ENCODE data around the gene SBNO2. TPM values are rescaled to one million over a fixed set of nuclear protein-coding genes. Genes with fewer than 3 reads are reported as not detected.
A peak's percentile ranks its signal among the peaks of the same experiment; 100 is the strongest.

Gene SBNO2
- total and polyA plus RNA-seq, 4 donors = 2.2 to 25.0 (median 15.0) TPM

GRCh38 chr19:1134431-1134830 is 39.6 kb downstream of the SBNO2 start:
- peak overlapping the region; percentile 83 to 91 for H3K27ac ChIP-seq (ENCODE audit: low read depth in 1 of 2, low read length in 2 of 2)
- peaks cover 4 to 7% (median 5%) of the 10 kb centered on the region in 4 donors for H3K36me3 ChIP-seq (ENCODE audit: control insufficient read depth in 4 of 4, insufficient read depth in 3 of 4, low read depth in 1 of 4, low read length in 3 of 4)
- no peak overlapping the region for H3K9ac ChIP-seq (ENCODE audit: low read depth in 1 of 2, low read length in 2 of 2)
- DNase-seq (ENCODE audit: low spot score) = no peak
- H3K4me3 ChIP-seq (ENCODE audit: low read depth in 1 of 3, low read length in 3 of 3) = no peak overlapping the region
- H3K4me1 ChIP-seq (ENCODE audit: control insufficient read depth in 4 of 4, insufficient read depth in 4 of 4, low read length in 3 of 4) = peaks cover 0 to 4% (median 0%) of the 10 kb centered on the region in 4 donors
- WGBS = 93% methylated on average over 11 of the region's 11 CpGs
- H3K9me3 ChIP-seq (ENCODE audit: control insufficient read depth in 4 of 4, low read length in 3 of 4) = no peaks in the 10 kb centered on the region
- TF ChIP-seq REST (IDR thresholded peaks at IDR 0.05) (no peak), NR2F2 (IDR thresholded peaks at IDR 0.05) (peak; percentile 53)
- no peaks in the 10 kb centered on the region for H3K27me3 ChIP-seq (ENCODE audit: control insufficient read depth in 4 of 4, insufficient read depth in 4 of 4, low read length in 3 of 4)

- Histone ChIP-seq H3K9me3 (ENCODE audit: control insufficient read depth in 4 of 4, low read length in 3 of 4) (no peaks in the 10 kb centered on the region), H3K9ac (ENCODE audit: low read depth in 1 of 2, low read length in 2 of 2) (no peak overlapping the region), H3K27me3 (ENCODE audit: control insufficient read depth in 4 of 4, insufficient read depth in 4 of 4, low read length in 3 of 4) (no peaks in the 10 kb centered on the region), H3K27ac (ENCODE audit: low read depth in 1 of 2, low read length in 2 of 2) (peak overlapping the region; percentile 83 to 91), H3K4me3 (ENCODE audit: low read depth in 1 of 3, low read length in 3 of 3) (no peak overlapping the region), H3K36me3 (ENCODE audit: control insufficient read depth in 4 of 4, insufficient read depth in 3 of 4, low read depth in 1 of 4, low read length in 3 of 4) (peaks cover 0 to 7% (median 3%) of the 10 kb centered on the region in 4 donors), H3K4me1 (ENCODE audit: control insufficient read depth in 4 of 4, insufficient read depth in 4 of 4, low read length in 3 of 4) (peaks cover 0 to 4% (median 0%) of the 10 kb centered on the region in 4 donors)
- TF ChIP-seq SP1 (IDR thresholded peaks at IDR 0.05) = peak; percentile 70
- no peak for TF ChIP-seq HNF4A (conservative IDR thresholded peaks at IDR 0.05)
- 91% methylated on average over 25 of the region's 25 CpGs for WGBS
- no peak for DNase-seq (ENCODE audit: low spot score)
Observed at GRCh38 chr19:1133471-1133929, 40.6 kb downstream of the SBNO2 start.

GRCh38 chr19:1132552-1133383 is 41.3 kb downstream of the SBNO2 start:
- H3K9me3 ChIP-seq (ENCODE audit: control insufficient read depth in 4 of 4, low read length in 3 of 4) = no peaks in the 10 kb centered on the region
- H3K27ac ChIP-seq (ENCODE audit: low read depth in 1 of 2, low read length in 2 of 2) = peak overlapping the region; percentile 83 to 91
- no peaks in the 10 kb centered on the region for H3K27me3 ChIP-seq (ENCODE audit: control insufficient read depth in 4 of 4, insufficient read depth in 4 of 4, low read length in 3 of 4)
- 73% methylated on average over 48 of the region's 48 CpGs for WGBS
- peaks cover 0 to 4% (median 0%) of the 10 kb centered on the region in 4 donors for H3K4me1 ChIP-seq (ENCODE audit: control insufficient read depth in 4 of 4, insufficient read depth in 4 of 4, low read length in 3 of 4)
- no peak overlapping the region for H3K9ac ChIP-seq (ENCODE audit: low read depth in 1 of 2, low read length in 2 of 2)
- peaks cover 0 to 7% (median 3%) of the 10 kb centered on the region in 4 donors for H3K36me3 ChIP-seq (ENCODE audit: control insufficient read depth in 4 of 4, insufficient read depth in 3 of 4, low read depth in 1 of 4, low read length in 3 of 4)
- peak overlapping the region in 1 of 3 donors; percentile 49 for H3K4me3 ChIP-seq (ENCODE audit: low read depth in 1 of 3, low read length in 3 of 3)
- no peak for DNase-seq (ENCODE audit: low spot score)
- TF ChIP-seq REST (IDR thresholded peaks at IDR 0.05) (no peak), RXRA (IDR thresholded peaks at IDR 0.05) (no peak), HNF4G (IDR thresholded peaks at IDR 0.05) (no peak), ZBTB33 (IDR thresholded peaks at IDR 0.05) (no peak), JUND (IDR thresholded peaks at IDR 0.05) (no peak), RAD21 (IDR thresholded peaks at IDR 0.05) (no peak), NR2F2 (IDR thresholded peaks at IDR 0.05) (no peak), FOXA2 (IDR thresholded peaks at IDR 0.05) (no peak), SP1 (IDR thresholded peaks at IDR 0.05) (no peak), HNF4A (conservative IDR thresholded peaks at IDR 0.05) (no peak), EGR1 (IDR thresholded peaks at IDR 0.05; ENCODE audit: low read depth in 2 of 2) (no peak), TAF1 (conservative IDR thresholded peaks at IDR 0.05) (no peak), CTCF (IDR thresholded peaks at IDR 0.05; ENCODE audit: low read depth, low read length, missing input control) (no peak), ATF3 (IDR thresholded peaks at IDR 0.05) (no peak)

Data from liver (tissue), 9 donors.